Ovary (tissue), 9 donors: Measurements from ENCODE around the gene ALOX5. TPM values are rescaled to one million over a fixed set of nuclear protein-coding genes. Genes with fewer than 3 reads are reported as not detected.

ENCODE experiments used
- DNase-seq, 5 donors: peaks; one replicate each; pipeline ENCODE4 v3.0.0-alpha.2; 2019 to 2020
- H3K27ac ChIP-seq, 2 donors: fragments of 200-600 bp; one replicate each; pipeline versions ENCODE4 v1.5.1 to v1.8.0; 2019 to 2022
- H3K27me3 ChIP-seq: fragments of 200-600 bp; one replicate; pipeline ENCODE4 v1.8.0; 2022
- H3K36me3 ChIP-seq: fragments of 200-600 bp; sonication (generic); one replicate; pipeline ENCODE4 v1.5.1; 2019
- H3K4me1 ChIP-seq: one replicate; pipeline ENCODE4 v1.8.1; 2013; ENCODE audit warnings: mild to moderate bottlenecking, moderate library complexity; ENCODE audit not compliant: insufficient read depth
- H3K4me3 ChIP-seq: fragments of 200-600 bp; sonication (generic); one replicate; pipeline ENCODE4 v1.5.1; 2017
- H3K9me3 ChIP-seq, 2 donors: fragments of 200-600 bp in 1 of 2; sonication (generic) in 1 of 2; one replicate each; pipeline versions ENCODE4 v1.5.1 to v1.8.1; 2013 to 2019; ENCODE audit warnings: mild to moderate bottlenecking in 1 of 2, moderate library complexity in 1 of 2
- EP300 ChIP-seq: sonication (generic); formaldehyde crosslinking; IDR thresholded peaks from one replicate; pipeline ENCODE4 v1.6.1; 2017; ENCODE audit warnings: antibody characterized with exemption
- POLR2A ChIP-seq: fragments of 450-650 bp; IDR thresholded peaks from one replicate; pipeline ENCODE4 v1.6.1; 2017; ENCODE audit warnings: antibody characterized with exemption, mild to moderate bottlenecking, moderate library complexity
- WGBS, 3 donors: extraction: QIAGEN DNeasy Blood & Tissue Kit in 1 of 3; methylation state at CpG; one replicate each; pipeline versions ENCODE4 v1.1.5 to v1.1.7; 2013 to 2017; 5-methylcytosine and 5-hydroxymethylcytosine counted together
- intact Hi-C, 4 donors: fragments of 100-400 bp; cut with DNase I; formaldehyde crosslinking; loops; one replicate each; pipeline versions ENCODE4 v1.11.0 to v1.15.1; 2022 to 2023
- polyA plus RNA-seq, 2 donors: library from polyadenylated mRNA; stranded (reverse); fragments of 200-250 nt in 1 of 2; fragments of 350-450 nt in 1 of 2; fragmentation: Illumina TruSeq in 1 of 2; extraction: RNeasy Lipid Tissue Mini Kit (QIAGEN cat#74804) in 1 of 2; gene quantifications; one replicate each; pipeline ENCODE4 v1.2.3, GENCODE V29; 2013 to 2014
- total RNA-seq, 7 donors: library from RNA; depleted of rRNA in 2 of 7; stranded (reverse); fragments of >200 nt in 2 of 7; fragmentation: NEBNext Ultra II Directional in 3 of 7; extraction: Animal tissue kit (Norgen Biotek cat#: 25700) in 3 of 7; gene quantifications; one replicate each; pipeline versions ENCODE4 v1.1.0 to v1.2.4, GENCODE V29; 2016 to 2023
- TF ChIP-seq, protein P1 (sequence below), 3 donors: fragments of 450-650 bp in 2 of 3; fragments of 200-600 bp in 1 of 3; IDR thresholded peaks; one replicate each; pipeline versions ENCODE4 v1.5.1 to v1.8.0; 2016 to 2022; ENCODE audit warnings: antibody characterized with exemption in 3 of 3, mild to moderate bottlenecking in 1 of 3
- donor health status: DM: no; HTN: no; CAD: no; lungs with moderate emphysema.
- donor health status: DM: no; HTN: no; CAD: no.
- donor health status: Bipolar disorder and iron deficiency.
- donor health status: DM: yes; HTN: yes; CAD: no.
- donor health status: DM: no; HTN: no; CAD: no.
- donor health status: DM: yes; HTN: yes; CAD: no.

Gene ALOX5
- total and polyA plus RNA-seq, 9 donors, result 1.7 to 17.7 (median 6.3) TPM

DNA sequence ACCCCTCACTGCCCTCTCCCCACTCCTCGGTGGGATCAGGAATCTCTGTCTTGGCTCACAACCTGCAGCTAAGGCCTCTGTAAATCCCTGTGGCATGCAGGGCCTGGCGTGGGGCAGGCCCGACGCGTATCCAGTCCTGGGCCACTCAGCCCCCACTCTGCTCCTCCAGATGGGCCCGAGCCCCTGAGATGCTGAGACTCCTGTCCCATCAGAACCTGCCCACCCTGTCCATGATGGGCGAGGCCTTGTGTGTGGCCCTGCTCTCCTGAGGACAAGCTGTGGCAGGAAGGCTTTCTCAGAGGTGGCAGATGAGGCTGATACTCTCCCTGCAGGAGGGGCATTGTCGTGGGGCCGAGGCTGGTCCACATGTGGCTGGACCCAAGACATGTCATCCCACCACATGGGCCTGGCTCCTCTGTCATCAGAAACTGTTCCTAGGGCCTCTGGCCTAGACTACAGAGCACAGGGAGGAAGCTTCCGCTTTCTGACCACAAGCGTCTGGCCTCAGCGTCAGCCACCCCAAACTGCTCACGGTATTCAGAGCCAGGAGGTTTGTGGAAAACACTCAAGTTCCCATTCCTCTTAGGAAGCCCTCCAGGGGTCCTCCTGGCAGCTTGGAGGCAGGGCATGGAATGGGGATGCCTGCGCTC is 6.0 kb downstream of the ALOX5 start:
- TF ChIP-seq POLR2A (no peak), EP300 (no peak)
- TF ChIP-seq, protein P1, sequence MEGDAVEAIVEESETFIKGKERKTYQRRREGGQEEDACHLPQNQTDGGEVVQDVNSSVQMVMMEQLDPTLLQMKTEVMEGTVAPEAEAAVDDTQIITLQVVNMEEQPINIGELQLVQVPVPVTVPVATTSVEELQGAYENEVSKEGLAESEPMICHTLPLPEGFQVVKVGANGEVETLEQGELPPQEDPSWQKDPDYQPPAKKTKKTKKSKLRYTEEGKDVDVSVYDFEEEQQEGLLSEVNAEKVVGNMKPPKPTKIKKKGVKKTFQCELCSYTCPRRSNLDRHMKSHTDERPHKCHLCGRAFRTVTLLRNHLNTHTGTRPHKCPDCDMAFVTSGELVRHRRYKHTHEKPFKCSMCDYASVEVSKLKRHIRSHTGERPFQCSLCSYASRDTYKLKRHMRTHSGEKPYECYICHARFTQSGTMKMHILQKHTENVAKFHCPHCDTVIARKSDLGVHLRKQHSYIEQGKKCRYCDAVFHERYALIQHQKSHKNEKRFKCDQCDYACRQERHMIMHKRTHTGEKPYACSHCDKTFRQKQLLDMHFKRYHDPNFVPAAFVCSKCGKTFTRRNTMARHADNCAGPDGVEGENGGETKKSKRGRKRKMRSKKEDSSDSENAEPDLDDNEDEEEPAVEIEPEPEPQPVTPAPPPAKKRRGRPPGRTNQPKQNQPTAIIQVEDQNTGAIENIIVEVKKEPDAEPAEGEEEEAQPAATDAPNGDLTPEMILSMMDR (IDR thresholded peaks at IDR 0.05), result no peak
- intact Hi-C loops, result no loop called here
- Histone ChIP-seq H3K36me3 (no peaks in the 10 kb centered on the region), H3K4me3 (no peak overlapping the region), H3K4me1 (no peaks in the 10 kb centered on the region), H3K27me3 (no peaks in the 10 kb centered on the region), H3K27ac (no peak overlapping the region), H3K9me3 (no peaks in the 10 kb centered on the region)
- no peak for DNase-seq
- WGBS, 3 donors, result 83 to 92% (median 89%) methylated on average over 13 to 14 of the region's 14 CpGs

DNA sequence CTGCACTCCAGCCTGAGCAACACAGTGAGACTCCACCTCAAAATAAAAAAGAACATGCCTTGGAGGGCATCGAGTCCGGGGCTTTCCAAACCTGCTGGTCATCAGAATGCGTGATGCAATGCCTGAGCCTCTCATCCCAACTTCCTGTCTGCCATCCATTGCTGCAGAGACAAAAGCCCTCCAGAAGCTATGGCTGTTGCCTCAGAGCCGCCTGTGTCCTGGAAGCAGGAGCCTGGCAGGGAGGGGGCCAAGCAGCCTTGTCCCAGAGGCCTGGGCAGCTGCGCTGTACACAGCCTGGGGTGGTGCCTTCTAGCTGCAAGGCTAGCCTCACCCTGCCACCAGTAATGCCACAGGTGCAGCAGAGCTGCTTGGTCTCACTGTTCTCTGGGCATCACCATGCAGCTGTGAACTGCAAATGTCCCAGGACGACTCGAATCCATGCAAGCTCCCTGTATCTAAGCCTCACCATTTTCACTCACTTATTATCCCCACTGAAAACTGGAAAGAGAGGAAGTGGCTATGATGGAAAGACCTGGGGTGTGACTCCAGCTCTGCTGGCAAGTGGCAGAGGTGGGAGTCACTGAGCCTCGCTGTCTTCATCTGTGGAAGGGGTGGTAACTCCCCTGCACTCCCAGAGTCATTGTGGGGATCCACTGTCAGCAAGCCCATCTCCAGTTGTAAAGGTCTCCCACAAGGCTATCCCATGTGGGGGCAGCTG is 7.0 kb downstream of the ALOX5 start:
- no peaks in the 10 kb centered on the region for H3K36me3 ChIP-seq
- no peak for DNase-seq
- H3K27ac ChIP-seq, result no peak overlapping the region
- no peaks in the 10 kb centered on the region for H3K27me3 ChIP-seq
- no peak overlapping the region for H3K4me3 ChIP-seq
- H3K4me1 ChIP-seq, result no peaks in the 10 kb centered on the region
- intact Hi-C loops, result no loop called here
- H3K9me3 ChIP-seq, result no peaks in the 10 kb centered on the region
- TF ChIP-seq EP300 (no peak), POLR2A (no peak)
- TF ChIP-seq, protein P1 (IDR thresholded peaks at IDR 0.05), result no peak
- 76 to 86% (median 79%) methylated on average over 8 of the region's 8 CpGs for WGBS, 3 donors

DNA sequence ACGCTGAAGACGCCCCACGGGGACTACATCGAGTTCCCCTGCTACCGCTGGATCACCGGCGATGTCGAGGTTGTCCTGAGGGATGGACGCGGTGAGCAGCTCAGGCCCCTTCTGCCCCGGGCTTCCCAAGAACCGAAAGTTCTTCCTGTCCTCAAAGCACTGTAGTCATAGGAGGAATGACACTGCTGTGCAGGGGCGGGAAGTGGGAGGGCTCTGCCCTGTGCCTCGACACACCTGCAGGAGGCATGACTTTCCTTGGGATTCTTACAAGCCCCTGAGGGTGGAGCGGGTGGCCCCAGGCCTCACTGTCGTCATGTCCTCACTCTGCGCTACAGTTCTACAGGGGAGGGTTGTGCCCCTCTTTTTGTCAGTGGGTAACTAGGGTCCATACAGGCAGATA is 8.6 kb downstream of the ALOX5 start:
- H3K4me3 ChIP-seq, result no peak overlapping the region
- H3K4me1 ChIP-seq, result no peaks in the 10 kb centered on the region
- intact Hi-C loops, result no loop called here
- TF ChIP-seq EP300 (no peak), POLR2A (no peak)
- TF ChIP-seq, protein P1 (IDR thresholded peaks at IDR 0.05), result no peak
- H3K27me3 ChIP-seq, result no peaks in the 10 kb centered on the region
- WGBS, 3 donors, result 88 to 90% (median 89%) methylated on average over 17 of the region's 17 CpGs
- H3K36me3 ChIP-seq, result no peaks in the 10 kb centered on the region
- no peak overlapping the region for H3K27ac ChIP-seq
- H3K9me3 ChIP-seq, result no peaks in the 10 kb centered on the region
- no peak for DNase-seq

DNA sequence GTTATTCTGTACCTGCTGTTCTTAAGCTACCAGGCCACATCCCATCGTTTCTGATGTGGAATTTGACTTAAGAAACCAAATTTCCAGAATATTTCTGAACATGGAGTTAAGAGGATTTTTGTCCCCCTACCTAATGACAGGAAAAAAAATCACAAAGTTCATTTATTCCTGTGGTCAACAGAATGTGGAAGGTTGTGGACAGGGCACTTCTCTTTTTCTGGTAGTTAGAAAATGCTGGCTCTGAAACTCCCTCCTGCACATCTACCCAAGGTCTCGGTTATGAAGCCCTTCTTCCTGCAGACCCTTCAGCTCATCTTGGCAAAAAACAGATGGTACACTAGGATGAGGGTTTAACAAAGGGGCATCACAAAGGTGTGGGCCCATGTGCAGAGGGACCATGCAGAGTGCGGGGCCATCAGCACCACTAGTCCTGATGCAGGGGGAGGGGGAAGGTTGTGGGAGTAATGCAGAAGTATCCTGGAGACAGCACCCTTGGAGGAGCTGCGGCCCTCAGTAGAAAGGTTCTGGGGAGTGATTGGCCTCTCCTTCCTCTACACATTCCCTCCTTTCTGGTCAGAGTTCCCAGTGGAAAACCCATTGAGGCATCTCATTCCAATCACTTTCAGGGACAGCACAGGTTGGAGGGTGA is 9.8 kb downstream of the ALOX5 start:
- DNase-seq, result no peak
- intact Hi-C loops, result no loop called here
- TF ChIP-seq, protein P1 (IDR thresholded peaks at IDR 0.05), result no peak
- TF ChIP-seq POLR2A (no peak), EP300 (no peak)
- 80 to 86% (median 85%) methylated on average over 4 of the region's 4 CpGs for WGBS, 3 donors
- Histone ChIP-seq H3K4me3 (no peak overlapping the region), H3K36me3 (no peaks in the 10 kb centered on the region), H3K27me3 (no peaks in the 10 kb centered on the region), H3K9me3 (no peaks in the 10 kb centered on the region), H3K27ac (no peak overlapping the region), H3K4me1 (no peaks in the 10 kb centered on the region)
